ENCODE data around the gene KCNK6.

KCNK6 gene

GRCh38 chr19:38323291-38323690, 3.6 kb downstream of the KCNK6 start:
- no peak overlapping the region for H2AFZ ChIP-seq (ENCODE audit: low read length)
- H3K9ac ChIP-seq (ENCODE audit: low read length), result no peak overlapping the region
- H3K79me2 ChIP-seq (ENCODE audit: low read length), result no peaks in the 10 kb centered on the region
- H3K4me2 ChIP-seq (ENCODE audit: low read depth, low read length), result no peak overlapping the region
- DNase-seq, result no peak
- no peak overlapping the region for H3K4me3 ChIP-seq (ENCODE audit: low read length)
- H3K4me1 ChIP-seq (ENCODE audit: low read length), result no peaks in the 10 kb centered on the region
- no peaks in the 10 kb centered on the region for H4K20me1 ChIP-seq (ENCODE audit: insufficient read depth, low read length)
- TF ChIP-seq EZH2 (optimal IDR thresholded peaks at IDR 0.05; ENCODE audit: low read depth, low read length) (no peak), CTCF (IDR thresholded peaks at IDR 0.05; ENCODE audit: low read length) (no peak), EZH2phosphoT487 (IDR thresholded peaks at IDR 0.05; ENCODE audit: low read length) (no peak)
- H3K36me3 ChIP-seq (replicated peaks; ENCODE audit: insufficient read depth, low read length), result no peaks in the 10 kb centered on the region
- no peak overlapping the region for H3K27ac ChIP-seq (ENCODE audit: low read length)
- H3K9me2 ChIP-seq (replicated peaks; ENCODE audit: insufficient read depth, low read length), result no peaks in the 10 kb centered on the region
- peaks cover 41% of the 10 kb centered on the region for H3K27me3 ChIP-seq (replicated peaks; ENCODE audit: insufficient read depth, low read length)
- no peaks in the 10 kb centered on the region for H3F3A ChIP-seq (ENCODE audit: insufficient read depth, low read length)
- H3K9me3 ChIP-seq (replicated peaks; ENCODE audit: insufficient read depth, low read length), result no peaks in the 10 kb centered on the region

- Histone ChIP-seq H3K36me3 (replicated peaks; ENCODE audit: insufficient read depth, low read length) (no peaks in the 10 kb centered on the region), H3K79me2 (ENCODE audit: low read length) (no peaks in the 10 kb centered on the region), H3K4me3 (ENCODE audit: low read length) (no peak overlapping the region), H3K9ac (ENCODE audit: low read length) (no peak overlapping the region), H3K9me3 (replicated peaks; ENCODE audit: insufficient read depth, low read length) (no peaks in the 10 kb centered on the region), H3K4me2 (ENCODE audit: low read depth, low read length) (no peak overlapping the region), H3K9me2 (replicated peaks; ENCODE audit: insufficient read depth, low read length) (no peaks in the 10 kb centered on the region), H3K27ac (ENCODE audit: low read length) (no peak overlapping the region), H3F3A (ENCODE audit: insufficient read depth, low read length) (no peaks in the 10 kb centered on the region), H4K20me1 (ENCODE audit: insufficient read depth, low read length) (no peaks in the 10 kb centered on the region), H3K4me1 (ENCODE audit: low read length) (no peaks in the 10 kb centered on the region), H3K27me3 (replicated peaks; ENCODE audit: insufficient read depth, low read length) (peaks cover 32% of the 10 kb centered on the region), H2AFZ (ENCODE audit: low read length) (no peak overlapping the region)
- no peak for DNase-seq
- TF ChIP-seq EZH2 (optimal IDR thresholded peaks at IDR 0.05; ENCODE audit: low read depth, low read length), result no peak
- TF ChIP-seq CTCF (IDR thresholded peaks at IDR 0.05; ENCODE audit: low read length), result no peak
- no peak for TF ChIP-seq EZH2phosphoT487 (IDR thresholded peaks at IDR 0.05; ENCODE audit: low read length)
Observed at GRCh38 chr19:38324431-38324830, 4.8 kb downstream of the KCNK6 start.

GRCh38 chr19:38326591-38326990, 6.9 kb downstream of the KCNK6 start:
- H3K4me1 ChIP-seq (ENCODE audit: low read length), result no peaks in the 10 kb centered on the region
- H2AFZ ChIP-seq (ENCODE audit: low read length), result no peak overlapping the region
- DNase-seq, result no peak
- peaks cover 12% of the 10 kb centered on the region; the same call in 1 of the 2 replicates for H3K27me3 ChIP-seq (replicated peaks; ENCODE audit: insufficient read depth, low read length)
- TF ChIP-seq CTCF (IDR thresholded peaks at IDR 0.05; ENCODE audit: low read length), result no peak
- no peak for TF ChIP-seq EZH2phosphoT487 (IDR thresholded peaks at IDR 0.05; ENCODE audit: low read length)
- TF ChIP-seq EZH2 (optimal IDR thresholded peaks at IDR 0.05; ENCODE audit: low read depth, low read length), result no peak
- no peak overlapping the region for H3K9ac ChIP-seq (ENCODE audit: low read length)
- H3K4me3 ChIP-seq (ENCODE audit: low read length), result no peak overlapping the region
- H3K79me2 ChIP-seq (ENCODE audit: low read length), result no peaks in the 10 kb centered on the region
- no peaks in the 10 kb centered on the region for H3K9me2 ChIP-seq (replicated peaks; ENCODE audit: insufficient read depth, low read length)
- no peaks in the 10 kb centered on the region for H4K20me1 ChIP-seq (ENCODE audit: insufficient read depth, low read length)
- H3K9me3 ChIP-seq (replicated peaks; ENCODE audit: insufficient read depth, low read length), result no peaks in the 10 kb centered on the region
- H3F3A ChIP-seq (ENCODE audit: insufficient read depth, low read length), result no peaks in the 10 kb centered on the region
- H3K4me2 ChIP-seq (ENCODE audit: low read depth, low read length), result no peak overlapping the region
- no peak overlapping the region for H3K27ac ChIP-seq (ENCODE audit: low read length)
- H3K36me3 ChIP-seq (replicated peaks; ENCODE audit: insufficient read depth, low read length), result no peaks in the 10 kb centered on the region

Measured in MM.1S (cell line).